Measurements from ENCODE around the gene CENPK. TPM values are rescaled to one million over a fixed set of nuclear protein-coding genes. Genes with fewer than 3 reads are reported as not detected.

CENPK gene
- total RNA-seq, 1 experiment from 2014 or later: 8.6 TPM

GRCh38 chr5:65483546-65484346 lies 79.2 kb downstream of the CENPK start:
- TF ChIP-seq, protein P1, sequence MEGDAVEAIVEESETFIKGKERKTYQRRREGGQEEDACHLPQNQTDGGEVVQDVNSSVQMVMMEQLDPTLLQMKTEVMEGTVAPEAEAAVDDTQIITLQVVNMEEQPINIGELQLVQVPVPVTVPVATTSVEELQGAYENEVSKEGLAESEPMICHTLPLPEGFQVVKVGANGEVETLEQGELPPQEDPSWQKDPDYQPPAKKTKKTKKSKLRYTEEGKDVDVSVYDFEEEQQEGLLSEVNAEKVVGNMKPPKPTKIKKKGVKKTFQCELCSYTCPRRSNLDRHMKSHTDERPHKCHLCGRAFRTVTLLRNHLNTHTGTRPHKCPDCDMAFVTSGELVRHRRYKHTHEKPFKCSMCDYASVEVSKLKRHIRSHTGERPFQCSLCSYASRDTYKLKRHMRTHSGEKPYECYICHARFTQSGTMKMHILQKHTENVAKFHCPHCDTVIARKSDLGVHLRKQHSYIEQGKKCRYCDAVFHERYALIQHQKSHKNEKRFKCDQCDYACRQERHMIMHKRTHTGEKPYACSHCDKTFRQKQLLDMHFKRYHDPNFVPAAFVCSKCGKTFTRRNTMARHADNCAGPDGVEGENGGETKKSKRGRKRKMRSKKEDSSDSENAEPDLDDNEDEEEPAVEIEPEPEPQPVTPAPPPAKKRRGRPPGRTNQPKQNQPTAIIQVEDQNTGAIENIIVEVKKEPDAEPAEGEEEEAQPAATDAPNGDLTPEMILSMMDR (conservative IDR thresholded peaks at IDR 0.05; ENCODE audit: low read depth, low read length): peak; percentile 54; the same call in 1 of the 2 replicates
- no peak for TF ChIP-seq EZH2 (IDR thresholded peaks at IDR 0.05; ENCODE audit: low read length, unreplicated experiment)
- no peak for TF ChIP-seq EZH2phosphoT487 (IDR thresholded peaks at IDR 0.05; ENCODE audit: borderline replicate concordance, low read length)
- no peak overlapping the region for H3K27ac ChIP-seq (ENCODE audit: low read length)

DNA sequence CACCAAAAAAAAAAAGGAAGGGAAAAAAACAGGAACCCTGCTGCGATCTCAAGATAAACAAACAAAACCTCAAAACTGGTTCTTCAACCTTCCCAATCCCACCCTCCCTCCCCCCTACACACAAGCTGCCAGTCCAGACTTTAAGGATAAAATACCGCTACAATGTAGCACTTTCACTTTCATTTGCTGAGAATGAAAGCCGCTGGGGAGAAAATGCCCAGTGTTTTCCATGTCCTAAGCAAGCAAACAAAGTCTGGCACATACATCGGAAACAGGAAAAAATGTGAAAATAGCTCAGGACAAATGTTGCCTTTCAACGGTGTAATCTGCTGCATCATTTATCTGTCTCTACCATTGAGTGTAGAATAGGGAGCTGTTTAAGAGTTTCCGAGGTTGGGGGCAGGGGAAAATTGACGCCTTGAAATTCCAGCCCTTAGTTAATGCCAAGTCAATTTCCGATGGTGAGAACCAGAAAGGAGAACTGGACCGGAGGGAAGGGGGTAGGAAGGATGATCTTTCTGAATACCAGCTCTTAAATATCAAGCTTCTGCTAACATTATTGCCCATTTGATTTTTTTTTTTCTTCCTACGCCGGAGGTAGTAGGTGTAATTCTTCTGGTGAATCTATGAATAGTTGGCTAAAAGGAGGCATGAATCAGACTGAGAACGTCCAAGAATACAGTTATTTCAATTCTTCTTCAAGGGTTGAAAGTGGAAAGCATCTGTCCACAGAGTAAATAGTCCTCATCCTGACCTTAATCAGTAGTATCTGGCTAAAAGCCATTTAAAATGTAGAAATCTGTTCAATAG lies 80.0 kb downstream of the CENPK start:
- Histone ChIP-seq H3K9me2 (replicated peaks; ENCODE audit: low read length) (no peaks in the 10 kb centered on the region), H3K9me3 (ENCODE audit: low read length) (no peaks in the 10 kb centered on the region), H3K27ac (ENCODE audit: low read length) (no peak overlapping the region), H3K4me3 (ENCODE audit: low read length) (peak overlapping the region; percentile 79), H3K79me2 (ENCODE audit: low read length) (peaks cover 8% of the 10 kb centered on the region; the same call in 1 of the 2 replicates), H2AFZ (ENCODE audit: low read length) (peak overlapping the region; percentile 86), H3K27me3 (ENCODE audit: low read length) (no peaks in the 10 kb centered on the region), H3K4me2 (ENCODE audit: low read length) (peak overlapping the region; percentile 89), H3K9ac (ENCODE audit: low read length) (no peak overlapping the region), H3F3A (ENCODE audit: low read length, unreplicated experiment) (no peaks in the 10 kb centered on the region), H4K20me1 (ENCODE audit: low read length) (no peaks in the 10 kb centered on the region), H3K36me3 (ENCODE audit: low read depth, low read length) (no peaks in the 10 kb centered on the region), H3K4me1 (ENCODE audit: insufficient read depth, low read length) (peaks cover 7% of the 10 kb centered on the region; the same call in 1 of the 2 replicates)
- peak; percentile 32 for DNase-seq
- TF ChIP-seq EZH2phosphoT487 (IDR thresholded peaks at IDR 0.05; ENCODE audit: borderline replicate concordance, low read length): no peak
- TF ChIP-seq, protein P1 (conservative IDR thresholded peaks at IDR 0.05; ENCODE audit: low read depth, low read length): no peak
- no peak for ATAC-seq
- intact Hi-C loops (cut with micrococcal nuclease): loop anchor here (1.0 to 5.0 kb wide), 3 partner anchors 266 to 671 kb away; no protein-coding TSS in a partner anchor
- ChIA-PET CTCF (interaction anchor here (0.6 to 1.3 kb wide), 3 partner anchors 151 to 672 kb away, joined by 4 to 5 read pairs (median 4); no protein-coding TSS in a partner anchor), POLR2A (ENCODE audit: unreplicated experiment) (interaction anchor here (0.7 kb wide), 1 partner anchor 877 kb away, joined by 7 read pairs; no protein-coding TSS in a partner anchor)
- no TSS peak for BruUV-seq (replicated peaks)

More at GRCh38 chr5:65483546-65484346, 79.2 kb downstream of the CENPK start:
- Histone ChIP-seq H3K9me3 (ENCODE audit: low read length) (no peaks in the 10 kb centered on the region), H3K9ac (ENCODE audit: low read length) (no peak overlapping the region), H3K27me3 (ENCODE audit: low read length) (no peaks in the 10 kb centered on the region), H3K9me2 (replicated peaks; ENCODE audit: low read length) (no peaks in the 10 kb centered on the region), H3K4me1 (ENCODE audit: insufficient read depth, low read length) (peaks cover 7% of the 10 kb centered on the region; the same call in 1 of the 2 replicates), H3K4me2 (ENCODE audit: low read length) (peak overlapping the region; percentile 83), H3K36me3 (ENCODE audit: low read depth, low read length) (no peaks in the 10 kb centered on the region), H4K20me1 (ENCODE audit: low read length) (no peaks in the 10 kb centered on the region), H3K4me3 (ENCODE audit: low read length) (peak overlapping the region; percentile 79), H3K79me2 (ENCODE audit: low read length) (peaks cover 8% of the 10 kb centered on the region; the same call in 1 of the 2 replicates), H2AFZ (ENCODE audit: low read length) (peak overlapping the region; percentile 81; the same call in 1 of the 2 replicates), H3F3A (ENCODE audit: low read length, unreplicated experiment) (no peaks in the 10 kb centered on the region)
- BruUV-seq (replicated peaks): no TSS peak
- ATAC-seq (peak; percentile 54), DNase-seq (peak; percentile 49)
- ChIA-PET CTCF (interaction anchor here (0.6 to 1.3 kb wide), 3 partner anchors 151 to 673 kb away, joined by 4 to 5 read pairs (median 4); no protein-coding TSS in a partner anchor), POLR2A (ENCODE audit: unreplicated experiment) (interaction anchor here (0.5 to 0.7 kb wide), 3 partner anchors 44 to 878 kb away, joined by 3 to 7 read pairs (median 4); no protein-coding TSS in a partner anchor)
- intact Hi-C loops (cut with micrococcal nuclease): loop anchor here (1.0 to 5.0 kb wide), 3 partner anchors 266 to 671 kb away; no protein-coding TSS in a partner anchor
